ENCODE measurements around the gene CCDC177. TPM values are rescaled to one million over a fixed set of nuclear protein-coding genes. Genes with fewer than 3 reads are reported as not detected.
A peak's percentile ranks its signal among the peaks of the same experiment; 100 is the strongest.

The CCDC177 gene
- total and polyA plus RNA-seq, 9 of the 15 experiments (the other 6 are each of a cell fraction or from before 2014, with no cell fraction given): not detected

DNA sequence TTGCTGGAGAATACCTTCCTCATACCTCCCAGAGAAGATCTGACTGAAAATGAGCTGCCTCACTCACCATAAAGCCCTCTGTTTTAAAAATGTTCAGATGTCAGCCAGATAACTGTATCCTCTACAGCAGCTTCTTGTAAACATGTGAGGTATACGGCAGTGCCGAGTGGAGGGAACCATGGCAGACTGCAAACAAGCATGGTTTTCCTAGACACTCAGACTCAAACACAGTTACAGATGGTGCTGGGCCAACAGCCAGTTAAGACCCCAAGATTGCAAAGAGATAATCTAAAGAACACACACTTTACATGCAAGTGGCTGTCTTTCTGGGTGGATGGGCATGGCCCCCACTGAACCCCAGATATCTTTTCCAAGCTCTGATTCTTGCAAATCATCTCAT is 16.6 kb upstream of the CCDC177 start:
- no peaks in the 10 kb centered on the region for H3K9me1 ChIP-seq (ENCODE audit: control insufficient read depth, insufficient read depth, low read length)
- no peaks in the 10 kb centered on the region for H3K36me3 ChIP-seq (ENCODE audit: control insufficient read depth, insufficient read depth, low read length)
- in situ Hi-C loops (cut with MboI): no loop called here
- FAIRE-seq (no peak), DNase-seq (ENCODE audit: extremely low read depth in 1 of 4, low spot score in 3 of 4) (no peak), ATAC-seq (peak; percentile 43)
- no peak overlapping the region for H3K27ac ChIP-seq (ENCODE audit: extremely low read depth, low read depth, low read length)
- ChIA-PET POLR2A (interaction anchor here (1.4 kb wide), 1 partner anchor 54 kb away, joined by 3 read pairs; no protein-coding TSS in a partner anchor), CTCF (ENCODE audit: low intra/inter-chr PET ratio) (interaction anchor here (0.7 kb wide), 1 partner anchor 79 kb away, joined by 4 read pairs; no protein-coding TSS in a partner anchor)
- no peaks in the 10 kb centered on the region for H4K20me1 ChIP-seq (replicated peaks; ENCODE audit: control insufficient read depth, insufficient read depth, low read length)
- whole genome bisulfite sequencing (ENCODE audit: insufficient coverage, low coverage, missing lambda C conversion rate): 29% methylated on average over 2 of the region's 2 CpGs
- H3K9ac ChIP-seq (ENCODE audit: insufficient read depth in 1 of 2, low read depth in 2 of 2, low read length in 2 of 2): no peak overlapping the region
- no peak overlapping the region for H3K4me2 ChIP-seq (ENCODE audit: insufficient read depth, low read length)
- intact Hi-C loops (cut with micrococcal nuclease): no loop called here
- H2AFZ ChIP-seq (ENCODE audit: low read depth, low read length): peak overlapping the region; percentile 55
- no peaks in the 10 kb centered on the region for H3K27me3 ChIP-seq (ENCODE audit: control insufficient read depth in 2 of 2, insufficient read depth in 2 of 2, low read length in 2 of 2)
- no peak overlapping the region for H3K4me3 ChIP-seq
- peaks cover 0 to 2% of the 10 kb centered on the region in 2 experiments; a peak in 2 of 5 replicates for H3K4me1 ChIP-seq (replicated peaks in 1 of 2; ENCODE audit: control insufficient read depth in 2 of 2, insufficient read depth in 2 of 2, low read length in 2 of 2)
- H3K79me2 ChIP-seq (ENCODE audit: control insufficient read depth, insufficient read depth, low read length): no peaks in the 10 kb centered on the region
- no peaks in the 10 kb centered on the region for H3K9me3 ChIP-seq (replicated peaks; ENCODE audit: control insufficient read depth, insufficient read depth, low read depth, low read length)
- no TSS peak for BruUV-seq (replicated peaks)
- no peak for TF ChIP-seq ZNF507 (tag; conservative IDR thresholded peaks at IDR 0.05)
- TF ChIP-seq ZNF561 (CRISPR knock-in tag; conservative IDR thresholded peaks at IDR 0.05): no peak
- TF ChIP-seq MTA1 (IDR thresholded peaks at IDR 0.05; ENCODE audit: borderline replicate concordance): no peak
- no peak for TF ChIP-seq NCOR1 (IDR thresholded peaks at IDR 0.05)
- TF ChIP-seq EZH2 (IDR thresholded peaks at IDR 0.05; ENCODE audit: borderline replicate concordance, low read depth, low read length): no peak
- no peak for TF ChIP-seq SMARCB1 (IDR thresholded peaks at IDR 0.05; ENCODE audit: insufficient read length, low read depth)
- TF ChIP-seq ZNF696 (CRISPR knock-in tag; conservative IDR thresholded peaks at IDR 0.05): no peak
- no peak for TF ChIP-seq PML (IDR thresholded peaks at IDR 0.05; ENCODE audit: low read length)
- no peak for TF ChIP-seq POU5F1 (IDR thresholded peaks at IDR 0.05; ENCODE audit: borderline replicate concordance, low read depth, low read length, partially characterized antibody)
- TF ChIP-seq, protein P1, sequence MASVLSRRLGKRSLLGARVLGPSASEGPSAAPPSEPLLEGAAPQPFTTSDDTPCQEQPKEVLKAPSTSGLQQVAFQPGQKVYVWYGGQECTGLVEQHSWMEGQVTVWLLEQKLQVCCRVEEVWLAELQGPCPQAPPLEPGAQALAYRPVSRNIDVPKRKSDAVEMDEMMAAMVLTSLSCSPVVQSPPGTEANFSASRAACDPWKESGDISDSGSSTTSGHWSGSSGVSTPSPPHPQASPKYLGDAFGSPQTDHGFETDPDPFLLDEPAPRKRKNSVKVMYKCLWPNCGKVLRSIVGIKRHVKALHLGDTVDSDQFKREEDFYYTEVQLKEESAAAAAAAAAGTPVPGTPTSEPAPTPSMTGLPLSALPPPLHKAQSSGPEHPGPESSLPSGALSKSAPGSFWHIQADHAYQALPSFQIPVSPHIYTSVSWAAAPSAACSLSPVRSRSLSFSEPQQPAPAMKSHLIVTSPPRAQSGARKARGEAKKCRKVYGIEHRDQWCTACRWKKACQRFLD (CRISPR knock-in tag; IDR thresholded peaks at IDR 0.05): no peak
- TF ChIP-seq, protein P2, sequence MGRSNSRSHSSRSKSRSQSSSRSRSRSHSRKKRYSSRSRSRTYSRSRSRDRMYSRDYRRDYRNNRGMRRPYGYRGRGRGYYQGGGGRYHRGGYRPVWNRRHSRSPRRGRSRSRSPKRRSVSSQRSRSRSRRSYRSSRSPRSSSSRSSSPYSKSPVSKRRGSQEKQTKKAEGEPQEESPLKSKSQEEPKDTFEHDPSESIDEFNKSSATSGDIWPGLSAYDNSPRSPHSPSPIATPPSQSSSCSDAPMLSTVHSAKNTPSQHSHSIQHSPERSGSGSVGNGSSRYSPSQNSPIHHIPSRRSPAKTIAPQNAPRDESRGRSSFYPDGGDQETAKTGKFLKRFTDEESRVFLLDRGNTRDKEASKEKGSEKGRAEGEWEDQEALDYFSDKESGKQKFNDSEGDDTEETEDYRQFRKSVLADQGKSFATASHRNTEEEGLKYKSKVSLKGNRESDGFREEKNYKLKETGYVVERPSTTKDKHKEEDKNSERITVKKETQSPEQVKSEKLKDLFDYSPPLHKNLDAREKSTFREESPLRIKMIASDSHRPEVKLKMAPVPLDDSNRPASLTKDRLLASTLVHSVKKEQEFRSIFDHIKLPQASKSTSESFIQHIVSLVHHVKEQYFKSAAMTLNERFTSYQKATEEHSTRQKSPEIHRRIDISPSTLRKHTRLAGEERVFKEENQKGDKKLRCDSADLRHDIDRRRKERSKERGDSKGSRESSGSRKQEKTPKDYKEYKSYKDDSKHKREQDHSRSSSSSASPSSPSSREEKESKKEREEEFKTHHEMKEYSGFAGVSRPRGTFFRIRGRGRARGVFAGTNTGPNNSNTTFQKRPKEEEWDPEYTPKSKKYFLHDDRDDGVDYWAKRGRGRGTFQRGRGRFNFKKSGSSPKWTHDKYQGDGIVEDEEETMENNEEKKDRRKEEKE (IDR thresholded peaks at IDR 0.05; ENCODE audit: borderline replicate concordance in 1 of 2, control insufficient read depth in 1 of 2, low read depth in 2 of 2, low read length in 1 of 2): no peak
- no peak for TF ChIP-seq EP400 (IDR thresholded peaks at IDR 0.05)
